Mesothelial cell of epicardium (in vitro differentiated cells): ENCODE results near the gene LRCOL1. TPM values are rescaled to one million over a fixed set of nuclear protein-coding genes. Genes with fewer than 3 reads are reported as not detected.

Experiments used
- DNase-seq, 2 experiments: peaks; one replicate each; pipeline ENCODE4 v3.0.0; 2021; ENCODE audit warnings: low spot score in 2 of 2; ENCODE audit not compliant: unreplicated experiment in 2 of 2
- H3K27ac Mint-ChIP-seq: 2 replicates; pipeline ENCODE4 v1.8.0; 2021; ENCODE audit warnings: mixed read lengths
- H3K27me3 Mint-ChIP-seq: 2 replicates; pipeline ENCODE4 v1.8.0; 2021; ENCODE audit warnings: low read depth, mixed read lengths
- H3K36me3 Mint-ChIP-seq: 2 replicates; pipeline ENCODE4 v1.8.0; 2021; ENCODE audit warnings: mixed read lengths
- H3K4me1 Mint-ChIP-seq: 2 replicates; pipeline ENCODE4 v1.8.0; 2021; ENCODE audit warnings: mixed read lengths
- H3K4me3 Mint-ChIP-seq: 2 replicates; pipeline ENCODE4 v1.8.0; 2021; ENCODE audit warnings: mild to moderate bottlenecking, moderate library complexity, mixed read lengths
- H3K9me3 Mint-ChIP-seq: 2 replicates; pipeline ENCODE4 v1.8.0; 2021; ENCODE audit warnings: mixed read lengths
- CTCF ChIP-seq: fragments of 200-600 bp; sonication (generic); IDR thresholded peaks from one replicate; pipeline ENCODE4 v1.5.0; 2021; ENCODE audit warnings: antibody characterized with exemption; ENCODE audit not compliant: unreplicated experiment
- total RNA-seq: library from RNA; stranded (reverse); gene quantifications from 3 replicates; pipeline ENCODE4 v1.2.1, GENCODE V29; 2021

LRCOL1 gene
- total RNA-seq, 1 donor from 2014 or later: not detected

DNA sequence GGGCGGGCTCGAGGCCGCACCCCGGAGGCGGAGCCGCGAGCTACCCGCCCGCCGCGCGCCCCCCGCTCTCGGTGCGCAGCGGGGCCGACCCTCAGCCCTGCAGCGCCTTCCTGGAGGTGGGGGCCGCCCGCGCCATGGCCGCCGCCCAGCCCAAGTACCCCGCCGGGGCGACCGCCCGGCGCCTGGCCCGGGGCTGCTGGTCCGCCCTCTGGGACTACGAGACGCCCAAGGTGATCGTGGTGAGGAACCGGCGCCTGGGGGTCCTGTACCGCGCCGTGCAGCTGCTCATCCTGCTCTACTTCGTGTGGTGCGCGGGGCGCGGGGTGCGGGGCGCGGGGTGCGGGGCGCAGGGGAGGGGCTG is 8.3 kb upstream of the LRCOL1 start, which contains the start of gene P2RX2:
TSS of gene P2RX2 (plus strand) at position 94 of the 361 bp plus-strand sequence. CDS start at position 135, 41 bp downstream.
- DNase-seq: no peak
- peak within 1 kb of the TSS; percentile 59 for H3K4me3 Mint-ChIP-seq

GRCh38 chr12:132617822-132618682 is 7.7 kb upstream of the LRCOL1 start:
- peaks cover 3% of the 10 kb centered on the region for H3K9me3 Mint-ChIP-seq
- H3K27ac Mint-ChIP-seq: no peak overlapping the region
- H3K4me3 Mint-ChIP-seq: peak overlapping the region; percentile 59
- TF ChIP-seq CTCF: no peak
- peaks cover 19% of the 10 kb centered on the region for H3K4me1 Mint-ChIP-seq
- peak in 1 of 2 experiments; percentile 50 for DNase-seq
- H3K27me3 Mint-ChIP-seq: peaks cover 48% of the 10 kb centered on the region
- H3K36me3 Mint-ChIP-seq: no peaks in the 10 kb centered on the region

More for the DNA sequence above, 8.3 kb upstream of the LRCOL1 start, which contains the start of gene P2RX2:
- H3K4me1 Mint-ChIP-seq: peaks cover 25% of the 10 kb centered on the region
- H3K36me3 Mint-ChIP-seq: peaks cover 2% of the 10 kb centered on the region
- peaks cover 47% of the 10 kb centered on the region for H3K27me3 Mint-ChIP-seq
- H3K9me3 Mint-ChIP-seq: peaks cover 3% of the 10 kb centered on the region
- no peak within 1 kb of the TSS for H3K27ac Mint-ChIP-seq
- no peak for TF ChIP-seq CTCF

GRCh38 chr12:132617135-132617701 is 6.8 kb upstream of the LRCOL1 start:
- peaks cover 3% of the 10 kb centered on the region for H3K9me3 Mint-ChIP-seq

DNA sequence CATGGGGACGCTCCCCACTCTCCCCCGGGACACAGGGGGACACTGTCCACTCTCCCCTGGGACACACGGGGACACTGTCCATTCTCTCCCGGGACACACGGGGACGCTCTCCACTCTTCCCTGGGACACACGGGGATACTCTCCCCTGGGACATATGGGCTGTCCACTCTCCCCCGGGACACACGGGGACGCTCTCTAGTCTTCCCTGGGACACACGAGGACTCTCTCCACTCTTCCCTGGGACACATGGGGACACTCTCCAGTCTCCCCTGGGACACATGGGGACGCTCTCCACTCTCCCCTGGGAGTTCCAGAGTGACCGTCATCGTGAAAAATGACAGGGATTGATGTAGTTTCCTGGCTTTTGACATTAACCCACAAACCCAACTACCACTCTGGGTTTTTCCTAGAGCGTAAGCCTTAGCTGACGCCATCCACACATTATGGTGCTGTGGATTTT is 5.2 kb upstream of the LRCOL1 start:
- Mint-ChIP-seq H3K9me3 (peaks cover 3% of the 10 kb centered on the region), H3K36me3 (no peaks in the 10 kb centered on the region), H3K4me3 (no peak overlapping the region), H3K27me3 (peaks cover 53% of the 10 kb centered on the region), H3K4me1 (peaks cover 6% of the 10 kb centered on the region), H3K27ac (no peak overlapping the region)
- DNase-seq: no peak
- no peak for TF ChIP-seq CTCF

More at GRCh38 chr12:132617135-132617701, 6.8 kb upstream of the LRCOL1 start:
- Mint-ChIP-seq H3K27me3 (peaks cover 49% of the 10 kb centered on the region), H3K4me1 (peaks cover 10% of the 10 kb centered on the region), H3K36me3 (no peaks in the 10 kb centered on the region), H3K4me3 (peak overlapping the region; percentile 57), H3K27ac (no peak overlapping the region)
- TF ChIP-seq CTCF: no peak
- DNase-seq: no peak

DNA sequence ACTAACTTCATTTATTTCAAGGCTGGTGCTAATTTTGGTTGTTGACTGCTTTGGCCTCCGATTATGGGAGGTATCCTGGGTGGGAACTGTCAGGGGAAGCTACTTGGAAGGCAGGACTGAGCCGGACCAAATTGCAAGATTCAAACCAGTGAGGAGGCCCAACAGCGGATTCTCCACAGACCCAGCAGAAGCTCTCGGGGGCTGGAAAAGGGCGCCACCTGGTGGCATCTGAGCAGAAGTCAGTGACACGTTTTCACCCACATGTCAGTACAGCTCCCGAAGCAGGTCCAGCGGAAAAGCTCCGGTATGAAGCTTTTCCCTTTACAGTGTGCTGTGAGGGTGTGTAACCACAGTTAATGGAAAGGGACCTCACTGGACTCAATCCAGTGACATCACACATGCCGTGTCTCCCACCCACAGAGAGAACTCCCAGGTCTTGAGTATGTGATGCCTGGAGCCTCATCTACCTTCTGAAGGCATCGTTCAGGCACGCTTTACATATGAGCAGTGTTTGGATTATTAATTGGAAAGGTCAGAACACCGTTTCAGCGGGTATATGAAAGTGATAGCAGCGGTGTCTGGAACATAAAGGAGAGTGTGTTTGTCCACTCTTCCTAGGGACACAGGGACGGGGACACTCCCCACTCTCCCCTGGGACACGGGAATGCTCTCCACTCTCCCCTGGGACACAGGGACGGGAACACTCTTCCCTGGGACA is 4.6 kb upstream of the LRCOL1 start:
- TF ChIP-seq CTCF: peak; percentile 84
- Mint-ChIP-seq H3K9me3 (peaks cover 3% of the 10 kb centered on the region), H3K4me1 (peaks cover 6% of the 10 kb centered on the region), H3K36me3 (no peaks in the 10 kb centered on the region), H3K27ac (no peak overlapping the region), H3K4me3 (no peak overlapping the region), H3K27me3 (peaks cover 55% of the 10 kb centered on the region)
- DNase-seq: peak in 1 of 2 experiments; percentile 74
